ENCODE measurements around the gene RGS6. TPM values are rescaled to one million over a fixed set of nuclear protein-coding genes. Genes with fewer than 3 reads are reported as not detected.
A peak's percentile ranks its signal among the peaks of the same experiment; 100 is the strongest.
"Not testable (repeated sequence)": the region's sequence is repeated elsewhere in the genome, so short reads cannot be mapped to it uniquely, and the experiment has no call there.

The RGS6 gene
- total RNA-seq, 1 donor from 2014 or later = 0.24 TPM

- DNase-seq (ENCODE audit: extremely low spot score, unreplicated experiment) = no peak
- peaks cover 6% of the 10 kb centered on the region for H3K4me1 Mint-ChIP-seq (ENCODE audit: unreplicated experiment)
- TF ChIP-seq CTCF (IDR thresholded peaks at IDR 0.05) = no peak
- no peaks in the 10 kb centered on the region for H3K9me3 Mint-ChIP-seq (ENCODE audit: unreplicated experiment)
- peaks cover 44% of the 10 kb centered on the region for H3K27me3 Mint-ChIP-seq (ENCODE audit: unreplicated experiment)
- peak overlapping the region; percentile 45 for H3K4me3 Mint-ChIP-seq (ENCODE audit: unreplicated experiment)
- H3K27ac Mint-ChIP-seq (ENCODE audit: unreplicated experiment) = no peak overlapping the region
- no peaks in the 10 kb centered on the region for H3K36me3 Mint-ChIP-seq (ENCODE audit: unreplicated experiment)
These were observed 865 bp downstream of the RGS6 start for GRCh38 chr14:71933001-71933587.

- H3K27ac Mint-ChIP-seq (ENCODE audit: unreplicated experiment); DNase-seq (ENCODE audit: extremely low spot score, unreplicated experiment); H3K4me1 Mint-ChIP-seq (ENCODE audit: unreplicated experiment); H3K9me3 Mint-ChIP-seq (ENCODE audit: unreplicated experiment); H3K4me3 Mint-ChIP-seq (ENCODE audit: unreplicated experiment); H3K36me3 Mint-ChIP-seq (ENCODE audit: unreplicated experiment): not testable (repeated sequence)
- H3K27me3 Mint-ChIP-seq (ENCODE audit: unreplicated experiment) = peaks cover 17% of the 10 kb centered on the region
These were observed 6.0 kb downstream of the RGS6 start for GRCh38 chr14:71938273-71938672.

- H3K4me3 Mint-ChIP-seq (ENCODE audit: unreplicated experiment); DNase-seq (ENCODE audit: extremely low spot score, unreplicated experiment); H3K27ac Mint-ChIP-seq (ENCODE audit: unreplicated experiment); H3K36me3 Mint-ChIP-seq (ENCODE audit: unreplicated experiment); H3K4me1 Mint-ChIP-seq (ENCODE audit: unreplicated experiment); H3K27me3 Mint-ChIP-seq (ENCODE audit: unreplicated experiment); H3K9me3 Mint-ChIP-seq (ENCODE audit: unreplicated experiment): not testable (repeated sequence)
These were observed 7.1 kb downstream of the RGS6 start for GRCh38 chr14:71939344-71939743.

- H3K27me3 Mint-ChIP-seq (ENCODE audit: unreplicated experiment); H3K27ac Mint-ChIP-seq (ENCODE audit: unreplicated experiment); H3K36me3 Mint-ChIP-seq (ENCODE audit: unreplicated experiment); H3K9me3 Mint-ChIP-seq (ENCODE audit: unreplicated experiment); DNase-seq (ENCODE audit: extremely low spot score, unreplicated experiment); H3K4me1 Mint-ChIP-seq (ENCODE audit: unreplicated experiment); H3K4me3 Mint-ChIP-seq (ENCODE audit: unreplicated experiment): not testable (repeated sequence)
These were observed 8.3 kb downstream of the RGS6 start for GRCh38 chr14:71940500-71940899.

- DNase-seq (ENCODE audit: extremely low spot score, unreplicated experiment); H3K27me3 Mint-ChIP-seq (ENCODE audit: unreplicated experiment); H3K4me1 Mint-ChIP-seq (ENCODE audit: unreplicated experiment); H3K27ac Mint-ChIP-seq (ENCODE audit: unreplicated experiment); H3K4me3 Mint-ChIP-seq (ENCODE audit: unreplicated experiment); H3K36me3 Mint-ChIP-seq (ENCODE audit: unreplicated experiment); H3K9me3 Mint-ChIP-seq (ENCODE audit: unreplicated experiment): not testable (repeated sequence)
These were observed 9.4 kb downstream of the RGS6 start for GRCh38 chr14:71941616-71942015.

- Mint-ChIP-seq H3K9me3 (ENCODE audit: unreplicated experiment) (peaks cover 4% of the 10 kb centered on the region), H3K4me3 (ENCODE audit: unreplicated experiment) (no peak overlapping the region), H3K4me1 (ENCODE audit: unreplicated experiment) (no peaks in the 10 kb centered on the region), H3K27me3 (ENCODE audit: unreplicated experiment) (no peaks in the 10 kb centered on the region), H3K36me3 (ENCODE audit: unreplicated experiment) (no peaks in the 10 kb centered on the region), H3K27ac (ENCODE audit: unreplicated experiment) (no peak overlapping the region)
- DNase-seq (ENCODE audit: extremely low spot score, unreplicated experiment) = no peak
- TF ChIP-seq CTCF (IDR thresholded peaks at IDR 0.05) = no peak
These were observed 10.9 kb downstream of the RGS6 start for GRCh38 chr14:71942904-71943694.

- H3K4me3 Mint-ChIP-seq (ENCODE audit: unreplicated experiment) = no peak overlapping the region
- no peaks in the 10 kb centered on the region for H3K4me1 Mint-ChIP-seq (ENCODE audit: unreplicated experiment)
- no peaks in the 10 kb centered on the region for H3K27me3 Mint-ChIP-seq (ENCODE audit: unreplicated experiment)
- no peak for DNase-seq (ENCODE audit: extremely low spot score, unreplicated experiment)
- peaks cover 4% of the 10 kb centered on the region for H3K9me3 Mint-ChIP-seq (ENCODE audit: unreplicated experiment)
- H3K27ac Mint-ChIP-seq (ENCODE audit: unreplicated experiment) = no peak overlapping the region
- no peak for TF ChIP-seq CTCF (IDR thresholded peaks at IDR 0.05)
- H3K36me3 Mint-ChIP-seq (ENCODE audit: unreplicated experiment) = no peaks in the 10 kb centered on the region
These were observed 11.4 kb downstream of the RGS6 start for GRCh38 chr14:71943695-71944018.

Data from osteocyte (in vitro differentiated cells).